HG03095 (cell line): Measurements from ENCODE around the gene PPM1K.
A peak's percentile ranks its signal among the peaks of the same experiment; 100 is the strongest.

ENCODE experiments used
- ATAC-seq: cut with Tn5 transposase; IDR thresholded peaks from one replicate; pipeline ENCODE4 v1.9.1; 2021; ENCODE audit warnings: moderate library complexity; ENCODE audit not compliant: unreplicated experiment

PPM1K gene

GRCh38 chr4:88277711-88278225 is 6.6 kb downstream of the PPM1K start:
- no peak for ATAC-seq

- no peak for ATAC-seq
These were observed 7.2 kb downstream of the PPM1K start for GRCh38 chr4:88276952-88277710.

GRCh38 chr4:88275949-88276515 is 8.3 kb downstream of the PPM1K start:
- no peak for ATAC-seq

GRCh38 chr4:88275516-88275915 is 8.8 kb downstream of the PPM1K start:
- peak; percentile 55 for ATAC-seq

GRCh38 chr4:88268913-88269312 is 15.4 kb downstream of the PPM1K start:
- no peak for ATAC-seq

GRCh38 chr4:88264336-88264735 is 20.0 kb downstream of the PPM1K start:
- ATAC-seq = no peak

- ATAC-seq = no peak
These were observed 26.6 kb downstream of the PPM1K start for GRCh38 chr4:88257726-88258125.

GRCh38 chr4:88255111-88255510 is 29.2 kb downstream of the PPM1K start:
- no peak for ATAC-seq

- no peak for ATAC-seq
These were observed 32.4 kb downstream of the PPM1K start for GRCh38 chr4:88251924-88252323.

- no peak for ATAC-seq
These were observed 37.2 kb downstream of the PPM1K start for GRCh38 chr4:88247148-88247547.

- no peak for ATAC-seq
These were observed 37.8 kb downstream of the PPM1K start for GRCh38 chr4:88246600-88246999.

GRCh38 chr4:88244816-88245579 is 39.4 kb downstream of the PPM1K start:
- no peak for ATAC-seq

- no peak for ATAC-seq
These were observed 40.3 kb downstream of the PPM1K start for GRCh38 chr4:88244056-88244455.

- no peak for ATAC-seq
These were observed 42.2 kb downstream of the PPM1K start for GRCh38 chr4:88242144-88242543.

GRCh38 chr4:88240297-88240714 is 44.1 kb downstream of the PPM1K start:
- no peak for ATAC-seq

- no peak for ATAC-seq
These were observed 53.2 kb downstream of the PPM1K start for GRCh38 chr4:88230969-88231771.

- ATAC-seq = no peak
These were observed 53.9 kb downstream of the PPM1K start for GRCh38 chr4:88230461-88230891.

GRCh38 chr4:88227734-88228133 is 56.6 kb downstream of the PPM1K start:
- ATAC-seq = no peak

- no peak for ATAC-seq
These were observed 58.2 kb downstream of the PPM1K start for GRCh38 chr4:88226143-88226542.

- no peak for ATAC-seq
These were observed 58.9 kb downstream of the PPM1K start for GRCh38 chr4:88225232-88226105.
